Esophagus muscularis mucosa (tissue), 4 donors: ENCODE measurements around the gene BCL6B.

Experiments used
- EP300 ChIP-seq: sonication (generic); formaldehyde crosslinking; IDR thresholded peaks from one replicate; pipeline ENCODE4 v1.6.1; 2017; ENCODE audit warnings: antibody characterized with exemption
- POLR2A ChIP-seq: fragments of 450-650 bp; IDR thresholded peaks from one replicate; pipeline ENCODE4 v1.6.1; 2017; ENCODE audit warnings: antibody characterized with exemption, moderate library complexity, mild to moderate bottlenecking, low read depth
- POLR2AphosphoS5 ChIP-seq, 2 donors: sonication (generic); formaldehyde crosslinking; IDR thresholded peaks; one replicate each; pipeline ENCODE4 v1.6.1; 2017; ENCODE audit warnings: antibody characterized with exemption in 2 of 2
- TF ChIP-seq, protein P1 (sequence below), 3 experiments: fragments of 200-600 bp in 2 of 3; fragments of 450-650 bp in 1 of 3; sonication (generic) in 2 of 3; IDR thresholded peaks; one replicate each; pipeline ENCODE4 v1.5.1; 2017 to 2019; ENCODE audit warnings: antibody characterized with exemption in 3 of 3, mild to moderate bottlenecking in 2 of 3, moderate library complexity in 1 of 3

- TF ChIP-seq, protein P1, sequence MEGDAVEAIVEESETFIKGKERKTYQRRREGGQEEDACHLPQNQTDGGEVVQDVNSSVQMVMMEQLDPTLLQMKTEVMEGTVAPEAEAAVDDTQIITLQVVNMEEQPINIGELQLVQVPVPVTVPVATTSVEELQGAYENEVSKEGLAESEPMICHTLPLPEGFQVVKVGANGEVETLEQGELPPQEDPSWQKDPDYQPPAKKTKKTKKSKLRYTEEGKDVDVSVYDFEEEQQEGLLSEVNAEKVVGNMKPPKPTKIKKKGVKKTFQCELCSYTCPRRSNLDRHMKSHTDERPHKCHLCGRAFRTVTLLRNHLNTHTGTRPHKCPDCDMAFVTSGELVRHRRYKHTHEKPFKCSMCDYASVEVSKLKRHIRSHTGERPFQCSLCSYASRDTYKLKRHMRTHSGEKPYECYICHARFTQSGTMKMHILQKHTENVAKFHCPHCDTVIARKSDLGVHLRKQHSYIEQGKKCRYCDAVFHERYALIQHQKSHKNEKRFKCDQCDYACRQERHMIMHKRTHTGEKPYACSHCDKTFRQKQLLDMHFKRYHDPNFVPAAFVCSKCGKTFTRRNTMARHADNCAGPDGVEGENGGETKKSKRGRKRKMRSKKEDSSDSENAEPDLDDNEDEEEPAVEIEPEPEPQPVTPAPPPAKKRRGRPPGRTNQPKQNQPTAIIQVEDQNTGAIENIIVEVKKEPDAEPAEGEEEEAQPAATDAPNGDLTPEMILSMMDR (IDR thresholded peaks at IDR 0.05), result no peak
- no peak for TF ChIP-seq POLR2A
- no peak for TF ChIP-seq POLR2AphosphoS5 (IDR thresholded peaks at IDR 0.05)
- no peak for TF ChIP-seq EP300
These were observed 6.4 kb upstream of the BCL6B start for GRCh38 chr17:7016418-7016817.
